GM21529 (cell line): Measurements from ENCODE around the gene EPS8.
A peak's percentile ranks its signal among the peaks of the same experiment; 100 is the strongest.

Experiments used
- ATAC-seq: cut with Tn5 transposase; IDR thresholded peaks from one replicate; pipeline ENCODE4 v1.9.1; 2021; ENCODE audit not compliant: unreplicated experiment

EPS8 gene

GRCh38 chr12:15720295-15720694, 68.9 kb downstream of the EPS8 start:
- no peak for ATAC-seq

- no peak for ATAC-seq
Observed at GRCh38 chr12:15719230-15719629, 70.0 kb downstream of the EPS8 start.

- ATAC-seq = no peak
Observed at GRCh38 chr12:15717940-15718567, 71.1 kb downstream of the EPS8 start.

GRCh38 chr12:15716581-15716980, 72.6 kb downstream of the EPS8 start:
- no peak for ATAC-seq

GRCh38 chr12:15714256-15714655, 74.9 kb downstream of the EPS8 start:
- no peak for ATAC-seq

- ATAC-seq = no peak
Observed at GRCh38 chr12:15712823-15713660, 76.1 kb downstream of the EPS8 start.

- no peak for ATAC-seq
Observed at GRCh38 chr12:15712160-15712559, 77.0 kb downstream of the EPS8 start.

GRCh38 chr12:15710860-15711510, 78.2 kb downstream of the EPS8 start:
- ATAC-seq = no peak

GRCh38 chr12:15709551-15709950, 79.6 kb downstream of the EPS8 start:
- no peak for ATAC-seq

GRCh38 chr12:15708396-15709076, 80.7 kb downstream of the EPS8 start:
- ATAC-seq = no peak

GRCh38 chr12:15707516-15708199, 81.5 kb downstream of the EPS8 start:
- ATAC-seq = no peak

- no peak for ATAC-seq
Observed at GRCh38 chr12:15706010-15706676, 83.0 kb downstream of the EPS8 start.

- ATAC-seq = no peak
Observed at GRCh38 chr12:15705606-15706005, 83.6 kb downstream of the EPS8 start.

GRCh38 chr12:15702276-15702675, 86.9 kb downstream of the EPS8 start:
- ATAC-seq = no peak

- ATAC-seq = no peak
Observed at GRCh38 chr12:15701631-15702156, 87.5 kb downstream of the EPS8 start.

GRCh38 chr12:15701206-15701605, 88.0 kb downstream of the EPS8 start:
- ATAC-seq = peak; percentile 51

- ATAC-seq = peak; percentile 68
Observed at GRCh38 chr12:15700595-15700994, 88.6 kb downstream of the EPS8 start.

- ATAC-seq = no peak
Observed at GRCh38 chr12:15699886-15700285, 89.3 kb downstream of the EPS8 start.

GRCh38 chr12:15698377-15698871, 90.8 kb downstream of the EPS8 start:
- no peak for ATAC-seq

- ATAC-seq = no peak
Observed at GRCh38 chr12:15697201-15697600, 92.0 kb downstream of the EPS8 start.
